Measurements from ENCODE around the gene DIP2B.

DNA sequence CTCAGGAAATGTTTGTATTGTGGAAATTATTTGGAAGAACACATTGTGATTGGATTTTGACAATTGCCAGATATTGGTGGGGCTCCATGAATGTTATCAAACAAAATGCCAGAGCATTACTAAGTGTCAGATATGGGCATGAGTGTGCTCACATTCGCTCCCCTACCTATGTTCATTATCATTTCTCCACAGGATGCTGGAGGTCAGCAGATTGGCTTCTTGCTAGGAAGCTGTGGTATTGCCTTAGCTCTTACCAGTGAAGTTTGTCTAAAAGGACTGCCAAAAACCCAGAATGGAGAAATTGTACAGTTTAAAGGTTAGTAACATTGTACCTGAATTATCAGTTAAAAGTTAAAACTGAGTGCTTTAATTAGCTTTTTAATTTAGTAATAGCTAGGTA lies 180.9 kb downstream of the DIP2B start:
- no peak for TF ChIP-seq YY1 (IDR thresholded peaks at IDR 0.05; ENCODE audit: insufficient read depth, insufficient read length)
- no peak for TF ChIP-seq ZNF274 (IDR thresholded peaks at IDR 0.05; ENCODE audit: low read depth, low read length)
- TF ChIP-seq SUZ12 (IDR thresholded peaks at IDR 0.05; ENCODE audit: extremely low read depth, insufficient read depth, insufficient read length): no peak
